ENCODE measurements around the gene PALLD.

DNA sequence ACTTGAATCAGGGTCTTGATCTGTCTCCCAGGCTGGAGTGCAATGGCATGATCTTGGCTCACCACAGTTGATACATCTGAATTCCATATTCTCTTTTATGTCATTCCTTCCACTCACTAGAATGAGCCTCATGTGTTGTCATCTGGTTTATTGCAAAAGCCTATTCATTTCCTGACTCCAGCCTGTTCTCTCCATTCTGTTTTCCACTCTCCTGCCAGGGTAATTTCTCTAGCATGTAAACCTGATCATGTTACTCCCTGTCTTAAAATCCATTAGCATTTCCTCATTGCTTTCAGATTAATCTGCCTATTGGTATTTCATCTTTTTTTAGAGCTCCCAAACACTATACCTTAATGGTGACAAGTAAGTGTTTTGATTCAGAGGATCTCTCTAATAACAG lies 12.2 kb upstream of the PALLD start:
- TF ChIP-seq CTCF (IDR thresholded peaks at IDR 0.05; ENCODE audit: low read length) (no peak), EZH2 (optimal IDR thresholded peaks at IDR 0.05; ENCODE audit: low read depth, low read length) (no peak), EZH2phosphoT487 (IDR thresholded peaks at IDR 0.05; ENCODE audit: low read length) (no peak)
